T-helper 17 cell (primary cell): Measurements from ENCODE around the gene CDK6. TPM values are rescaled to one million over a fixed set of nuclear protein-coding genes. Genes with fewer than 3 reads are reported as not detected.
"Not testable (repeated sequence)": the region's sequence is repeated elsewhere in the genome, so short reads cannot be mapped to it uniquely, and the experiment has no call there.

Experiments used
- ATAC-seq: fragments of 150-1000 bp; cut with Tn5 transposase; 2 replicates; pipeline ENCODE4 v1.10.0; 2021; ENCODE audit warnings: mild to moderate bottlenecking, moderate library complexity
- DNase-seq, 3 donors: peaks; one replicate each; pipeline versions ENCODE4 v3.0.0 to v3.0.0-alpha.2; 2020 to 2021
- H3K9me3 ChIP-seq: one replicate; pipeline ENCODE4 v1.7.0; 2013; ENCODE audit warnings: low read length, mild to moderate bottlenecking; ENCODE audit not compliant: control insufficient read depth, poor library complexity, severe bottlenecking
- H3K27ac Mint-ChIP-seq: one replicate; pipeline ENCODE4 v1.8.0; 2022; ENCODE audit warnings: mild to moderate bottlenecking, moderate library complexity, mixed read lengths
- H3K27me3 Mint-ChIP-seq: one replicate; pipeline ENCODE4 v1.8.0; 2022; ENCODE audit warnings: mixed read lengths
- H3K36me3 Mint-ChIP-seq: one replicate; pipeline ENCODE4 v1.8.0; 2022; ENCODE audit warnings: low read depth, mixed read lengths
- H3K4me1 Mint-ChIP-seq: one replicate; pipeline ENCODE4 v1.8.0; 2022; ENCODE audit warnings: mild to moderate bottlenecking, mixed read lengths
- H3K4me3 Mint-ChIP-seq: one replicate; pipeline ENCODE4 v1.8.0; 2022; ENCODE audit warnings: mild to moderate bottlenecking, moderate library complexity, mixed read lengths
- total RNA-seq, 4 donors: library from RNA in 2 of 4; stranded (reverse) in 2 of 4; gene quantifications; one replicate each; pipeline ENCODE4 v1.2.3 and lab custom pipeline; 2022 to 2026

CDK6 gene
- total RNA-seq, 2 donors from 2014 or later = 61.5 to 63.7 TPM

- ATAC-seq (no peak), DNase-seq (no peak)
- no peak overlapping the region for H3K4me3 Mint-ChIP-seq
- H3K36me3 Mint-ChIP-seq = peaks cover 10% of the 10 kb centered on the region
- no peaks in the 10 kb centered on the region for H3K9me3 ChIP-seq
- peaks cover 9% of the 10 kb centered on the region for H3K4me1 Mint-ChIP-seq
- H3K27me3 Mint-ChIP-seq = no peaks in the 10 kb centered on the region
- no peak overlapping the region for H3K27ac Mint-ChIP-seq
Measured at GRCh38 chr7:92614660-92615174, 221.7 kb downstream of the CDK6 start.

- H3K9me3 ChIP-seq = no peaks in the 10 kb centered on the region
- no peak overlapping the region for H3K4me3 Mint-ChIP-seq
- H3K4me1 Mint-ChIP-seq = peaks cover 9% of the 10 kb centered on the region
- no peak for ATAC-seq
- no peak for DNase-seq
- H3K36me3 Mint-ChIP-seq = peaks cover 10% of the 10 kb centered on the region
- H3K27me3 Mint-ChIP-seq = no peaks in the 10 kb centered on the region
- H3K27ac Mint-ChIP-seq = peak overlapping the region; percentile 60
Measured at GRCh38 chr7:92613720-92614119, 222.7 kb downstream of the CDK6 start.

DNA sequence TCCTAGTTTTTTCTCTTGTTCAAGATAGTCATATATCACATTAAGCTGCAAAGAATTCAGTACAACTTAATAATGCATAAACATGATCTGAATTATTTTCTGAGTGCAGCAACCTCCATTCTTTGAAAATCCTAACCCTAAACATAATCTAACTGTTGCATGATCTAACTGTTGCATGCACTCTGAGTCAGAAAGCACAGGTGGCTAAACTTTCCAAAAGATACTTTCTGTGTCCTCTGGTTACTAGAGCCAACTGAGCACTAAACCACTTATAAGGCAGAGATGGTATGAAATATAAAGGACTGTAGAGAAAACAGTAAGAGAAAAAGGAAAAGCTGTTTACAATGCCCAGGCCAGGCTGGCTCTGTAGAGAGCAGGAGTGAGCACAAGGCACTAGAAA lies 223.2 kb downstream of the CDK6 start:
- Mint-ChIP-seq H3K36me3 (peaks cover 10% of the 10 kb centered on the region), H3K27me3 (no peaks in the 10 kb centered on the region), H3K27ac (peak overlapping the region; percentile 60), H3K4me3 (no peak overlapping the region), H3K4me1 (peaks cover 9% of the 10 kb centered on the region)
- ATAC-seq (no peak), DNase-seq (no peak)
- no peaks in the 10 kb centered on the region for H3K9me3 ChIP-seq

DNA sequence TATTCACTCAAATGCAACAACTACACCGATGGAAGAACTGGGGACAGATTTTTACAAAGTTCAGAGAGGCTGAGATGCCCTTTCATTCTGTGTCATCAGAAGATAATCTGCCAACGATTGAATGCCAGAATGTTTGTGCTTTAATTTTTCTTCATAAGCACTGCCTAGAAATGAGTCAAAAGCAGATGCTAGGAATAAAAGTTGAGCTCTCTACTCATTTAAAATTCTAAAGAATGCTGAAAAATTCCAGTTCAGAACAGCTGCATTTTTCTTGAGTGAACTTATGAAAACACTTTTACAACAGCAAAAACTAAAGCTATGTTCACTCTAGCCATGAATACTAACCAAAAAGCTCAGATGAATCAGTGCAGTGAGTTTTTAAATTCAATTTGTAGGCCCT lies 223.9 kb downstream of the CDK6 start:
- H3K4me3 Mint-ChIP-seq = no peak overlapping the region
- H3K27me3 Mint-ChIP-seq = no peaks in the 10 kb centered on the region
- DNase-seq (no peak), ATAC-seq (no peak)
- peaks cover 10% of the 10 kb centered on the region for H3K36me3 Mint-ChIP-seq
- no peaks in the 10 kb centered on the region for H3K9me3 ChIP-seq
- H3K4me1 Mint-ChIP-seq = peaks cover 11% of the 10 kb centered on the region
- H3K27ac Mint-ChIP-seq = peak overlapping the region; percentile 60

DNA sequence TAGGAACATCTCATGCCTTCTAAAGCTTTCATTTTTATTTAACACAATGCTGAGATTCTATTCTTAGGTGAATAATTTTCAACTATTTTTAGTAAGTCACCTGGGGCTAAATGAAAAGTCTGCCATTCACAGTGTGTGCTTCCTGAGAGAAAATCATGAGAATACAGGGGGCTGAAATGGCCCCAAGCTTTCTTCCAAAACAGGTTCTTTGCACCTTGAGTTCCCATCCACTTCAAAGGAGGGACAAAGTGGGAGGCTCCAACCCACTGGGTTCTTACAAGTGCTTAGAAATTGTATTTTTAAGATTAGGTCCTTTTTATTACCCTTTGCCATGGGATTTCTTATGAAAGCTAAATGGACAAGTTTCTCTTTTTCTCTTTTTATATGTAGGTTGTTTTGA lies 224.6 kb downstream of the CDK6 start:
- Mint-ChIP-seq H3K4me3 (no peak overlapping the region), H3K4me1 (peaks cover 11% of the 10 kb centered on the region), H3K27ac (peak overlapping the region; percentile 60), H3K36me3 (peaks cover 10% of the 10 kb centered on the region), H3K27me3 (no peaks in the 10 kb centered on the region)
- ATAC-seq = no peak
- DNase-seq = no peak
- no peaks in the 10 kb centered on the region for H3K9me3 ChIP-seq

GRCh38 chr7:92609921-92610518 lies 226.4 kb downstream of the CDK6 start:
- Mint-ChIP-seq H3K4me3 (no peak overlapping the region), H3K4me1 (peaks cover 13% of the 10 kb centered on the region)

GRCh38 chr7:92608380-92609322 lies 227.7 kb downstream of the CDK6 start:
- H3K9me3 ChIP-seq = no peaks in the 10 kb centered on the region
- peaks cover 13% of the 10 kb centered on the region for H3K4me1 Mint-ChIP-seq
- DNase-seq (no peak), ATAC-seq (no peak)
- no peaks in the 10 kb centered on the region for H3K27me3 Mint-ChIP-seq
- H3K4me3 Mint-ChIP-seq = no peak overlapping the region
- peak overlapping the region; percentile 27 for H3K27ac Mint-ChIP-seq
- peaks cover 6% of the 10 kb centered on the region for H3K36me3 Mint-ChIP-seq

More at GRCh38 chr7:92609921-92610518, 226.4 kb downstream of the CDK6 start:
- Mint-ChIP-seq H3K27ac (peak overlapping the region; percentile 61), H3K36me3 (peaks cover 10% of the 10 kb centered on the region), H3K27me3 (no peaks in the 10 kb centered on the region)
- ATAC-seq (peak; percentile 69), DNase-seq (no peak)
- no peaks in the 10 kb centered on the region for H3K9me3 ChIP-seq

DNA sequence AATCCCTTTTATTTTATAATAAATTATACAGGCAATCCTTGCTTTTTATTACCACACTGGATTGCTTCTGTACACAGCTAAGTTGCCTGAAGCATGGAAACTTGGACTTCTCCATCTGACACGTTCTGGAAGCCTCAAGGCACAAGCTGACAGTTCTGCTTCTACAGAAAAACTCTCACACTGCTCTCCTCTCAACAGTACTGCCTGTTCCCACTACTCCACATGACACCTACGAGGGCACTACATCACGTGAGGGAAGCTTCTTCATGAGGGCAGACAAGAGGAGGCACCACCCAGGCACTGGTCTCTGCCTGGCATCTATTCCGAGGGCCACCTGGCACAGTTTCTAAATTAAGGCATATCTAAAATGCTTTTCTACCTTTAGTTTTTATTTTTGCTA lies 229.4 kb downstream of the CDK6 start:
- Mint-ChIP-seq H3K4me1 (peaks cover 9% of the 10 kb centered on the region), H3K27ac (no peak overlapping the region), H3K4me3 (no peak overlapping the region), H3K36me3 (peaks cover 3% of the 10 kb centered on the region), H3K27me3 (no peaks in the 10 kb centered on the region)
- DNase-seq (no peak), ATAC-seq (no peak)
- no peaks in the 10 kb centered on the region for H3K9me3 ChIP-seq

- H3K27ac Mint-ChIP-seq, H3K4me1 Mint-ChIP-seq, ATAC-seq: not testable (repeated sequence)
Measured at GRCh38 chr7:92604517-92604916, 231.9 kb downstream of the CDK6 start.

DNA sequence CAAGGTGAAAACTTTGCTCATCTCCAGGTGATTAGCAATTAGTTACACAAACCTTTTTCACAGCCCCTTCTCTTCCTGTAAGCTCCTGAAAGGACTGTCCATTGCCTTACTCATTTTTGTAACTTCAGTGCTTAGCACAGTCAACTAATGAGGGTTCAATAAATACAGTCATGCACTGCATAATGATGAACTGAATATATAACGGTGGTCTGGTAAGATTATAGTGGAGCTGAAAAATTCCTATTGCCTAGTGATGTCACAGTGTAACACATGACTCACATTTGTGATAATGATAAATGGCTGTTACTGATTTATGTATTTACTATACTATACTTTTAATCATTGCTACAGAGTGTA lies 233.3 kb downstream of the CDK6 start:
- Mint-ChIP-seq H3K4me1 (peaks cover 3% of the 10 kb centered on the region), H3K36me3 (peaks cover 3% of the 10 kb centered on the region), H3K27ac (peak overlapping the region; percentile 8), H3K4me3 (no peak overlapping the region), H3K27me3 (no peaks in the 10 kb centered on the region)
- no peak for ATAC-seq
- H3K9me3 ChIP-seq = no peaks in the 10 kb centered on the region
- DNase-seq = no peak

More at GRCh38 chr7:92604517-92604916, 231.9 kb downstream of the CDK6 start:
- not testable (repeated sequence) for H3K27me3 Mint-ChIP-seq, H3K4me3 Mint-ChIP-seq, H3K36me3 Mint-ChIP-seq, H3K9me3 ChIP-seq, DNase-seq

DNA sequence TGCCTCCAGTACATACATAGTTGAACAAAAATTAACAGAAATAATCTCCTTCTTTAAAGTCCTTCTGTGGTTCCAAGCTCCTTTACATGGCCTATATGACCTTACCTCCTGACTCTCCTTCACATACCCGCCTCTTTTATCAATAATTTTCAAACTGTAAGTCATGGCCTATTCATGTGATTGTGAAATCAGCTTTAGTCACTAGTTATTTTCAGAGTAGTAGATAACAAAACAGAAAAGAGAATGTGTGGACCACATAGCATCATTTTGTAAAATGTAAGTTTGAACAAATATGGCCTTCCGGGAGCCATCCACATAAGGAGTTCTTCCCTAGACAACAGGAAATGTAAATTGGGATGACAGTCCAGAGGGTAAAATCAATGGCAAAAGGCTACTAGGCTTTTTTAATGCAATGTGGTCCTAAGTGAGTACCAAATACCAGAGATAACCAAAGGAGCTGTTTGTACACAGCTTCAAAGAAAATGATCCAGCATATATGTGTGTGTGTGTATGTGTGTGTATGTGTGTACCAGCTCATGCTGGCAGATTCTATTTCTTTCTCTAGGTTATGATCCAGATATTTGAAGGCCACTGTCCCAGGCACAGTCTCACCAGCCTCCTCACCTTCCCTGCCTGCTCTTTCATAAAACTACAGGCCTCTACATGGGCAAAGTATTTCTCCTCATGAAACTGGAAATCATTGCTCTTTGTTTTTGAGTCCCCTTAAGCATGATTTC lies 233.9 kb downstream of the CDK6 start:
- H3K9me3 ChIP-seq = no peaks in the 10 kb centered on the region
- Mint-ChIP-seq H3K4me1 (peaks cover 2% of the 10 kb centered on the region), H3K4me3 (no peak overlapping the region), H3K27me3 (no peaks in the 10 kb centered on the region), H3K36me3 (peaks cover 3% of the 10 kb centered on the region), H3K27ac (peak overlapping the region; percentile 8)
- DNase-seq = no peak
- no peak for ATAC-seq

GRCh38 chr7:92598310-92598981 lies 237.9 kb downstream of the CDK6 start:
- no peaks in the 10 kb centered on the region for H3K36me3 Mint-ChIP-seq
- H3K27ac Mint-ChIP-seq = no peak overlapping the region
- H3K27me3 Mint-ChIP-seq = no peaks in the 10 kb centered on the region
- H3K4me1 Mint-ChIP-seq = no peaks in the 10 kb centered on the region
- H3K4me3 Mint-ChIP-seq = no peak overlapping the region
- ATAC-seq (no peak), DNase-seq (no peak)
- H3K9me3 ChIP-seq = no peaks in the 10 kb centered on the region

DNA sequence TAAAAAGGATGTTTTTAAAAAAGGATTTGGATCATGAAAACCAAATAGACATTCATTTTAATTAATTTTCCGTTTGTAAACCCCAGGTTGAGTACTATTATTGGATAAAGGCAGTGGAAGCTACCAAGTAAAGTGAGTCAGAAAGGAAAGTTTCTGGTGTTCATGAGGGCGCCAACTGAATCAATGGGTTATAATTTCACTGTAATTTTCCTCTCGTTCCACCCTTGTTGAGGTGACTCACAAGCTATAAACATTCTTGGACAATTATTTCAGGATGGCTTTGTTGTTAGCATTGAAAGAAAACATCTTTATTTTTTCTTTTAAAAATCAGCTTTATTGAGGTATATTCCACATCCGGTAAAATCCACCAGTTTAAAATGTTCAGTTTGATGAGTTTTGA lies 241.1 kb downstream of the CDK6 start:
- DNase-seq (no peak), ATAC-seq (no peak)
- Mint-ChIP-seq H3K27ac (no peak overlapping the region), H3K4me1 (peaks cover 3% of the 10 kb centered on the region), H3K4me3 (no peak overlapping the region), H3K27me3 (no peaks in the 10 kb centered on the region), H3K36me3 (no peaks in the 10 kb centered on the region)
- no peaks in the 10 kb centered on the region for H3K9me3 ChIP-seq
